Measurements from ENCODE around the gene ZNF836.

ZNF836 gene

DNA sequence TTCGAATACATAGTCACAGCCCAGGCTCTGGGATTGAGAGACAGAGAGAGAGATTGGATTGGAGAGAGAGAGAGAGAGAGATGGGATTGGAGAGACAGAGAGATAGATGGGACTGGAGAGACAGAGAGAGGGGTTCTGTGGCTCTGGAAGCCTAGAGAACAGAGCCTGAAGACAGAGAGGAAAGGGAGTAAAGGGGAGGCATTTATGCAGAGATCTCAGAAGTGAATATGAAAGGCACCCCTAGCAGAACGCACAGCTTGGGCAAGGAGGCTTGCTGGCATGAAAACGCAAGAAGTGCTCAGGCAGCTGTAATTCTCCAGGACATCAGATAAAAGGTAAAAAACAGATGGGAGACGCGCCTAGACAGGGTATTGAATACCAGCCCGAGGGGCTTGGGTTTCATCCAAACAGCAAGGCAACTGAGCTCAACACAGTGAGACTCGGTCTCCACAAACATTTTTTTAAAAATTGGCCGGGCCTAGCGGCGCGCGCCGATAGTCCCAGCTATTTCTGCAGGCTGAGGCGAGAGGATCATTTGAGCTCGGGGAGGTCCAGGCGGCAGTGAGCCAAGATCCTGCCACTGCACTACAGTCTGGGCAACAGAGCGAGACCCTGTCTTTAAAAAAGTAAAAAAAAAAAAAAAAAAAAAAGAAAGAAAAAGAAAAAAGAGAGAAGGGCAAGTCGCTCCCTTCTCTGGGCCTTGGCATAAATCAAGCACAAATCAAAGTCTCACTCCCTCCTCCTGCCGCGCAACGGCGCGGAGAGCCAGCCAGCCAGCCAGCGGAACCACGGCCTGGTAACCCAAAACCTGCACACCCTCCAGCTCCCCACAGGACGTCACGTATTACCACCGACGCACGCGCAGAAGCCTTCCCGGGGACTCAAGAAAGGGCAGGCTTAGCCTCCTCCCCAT lies 17.7 kb upstream of the ZNF836 start:
- no peak for DNase-seq (ENCODE audit: insufficient read length, low spot score)
- no peak for FAIRE-seq

- DNase-seq (ENCODE audit: insufficient read length, low spot score) (no peak), FAIRE-seq (no peak)
Observed at GRCh38 chr19:52187407-52187806, 16.0 kb upstream of the ZNF836 start.

- FAIRE-seq: no peak
- no peak for DNase-seq (ENCODE audit: insufficient read length, low spot score)
Observed at GRCh38 chr19:52176574-52176973, 5.2 kb upstream of the ZNF836 start.

DNA sequence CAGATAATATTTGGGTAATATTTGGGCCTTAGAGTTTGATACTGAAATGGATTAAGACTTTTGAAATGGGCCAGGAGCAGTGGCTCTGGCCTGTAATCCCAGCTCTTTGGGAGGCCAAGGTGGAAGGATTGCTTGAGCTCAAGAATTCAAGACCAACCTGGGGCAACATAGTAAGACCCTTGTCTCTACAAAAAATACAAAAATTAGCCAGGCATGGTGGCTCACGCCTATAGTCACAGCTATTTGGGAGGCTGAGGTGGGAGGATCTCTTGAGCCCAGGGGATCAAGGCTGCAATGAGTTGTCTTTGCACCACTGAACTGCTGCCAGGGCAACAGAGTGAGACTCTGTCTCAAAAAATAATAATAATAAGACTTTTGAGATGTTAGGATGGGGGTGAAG lies 926 bp upstream of the ZNF836 start:
- FAIRE-seq: no peak
- no peak for DNase-seq (ENCODE audit: insufficient read length, low spot score)

DNA sequence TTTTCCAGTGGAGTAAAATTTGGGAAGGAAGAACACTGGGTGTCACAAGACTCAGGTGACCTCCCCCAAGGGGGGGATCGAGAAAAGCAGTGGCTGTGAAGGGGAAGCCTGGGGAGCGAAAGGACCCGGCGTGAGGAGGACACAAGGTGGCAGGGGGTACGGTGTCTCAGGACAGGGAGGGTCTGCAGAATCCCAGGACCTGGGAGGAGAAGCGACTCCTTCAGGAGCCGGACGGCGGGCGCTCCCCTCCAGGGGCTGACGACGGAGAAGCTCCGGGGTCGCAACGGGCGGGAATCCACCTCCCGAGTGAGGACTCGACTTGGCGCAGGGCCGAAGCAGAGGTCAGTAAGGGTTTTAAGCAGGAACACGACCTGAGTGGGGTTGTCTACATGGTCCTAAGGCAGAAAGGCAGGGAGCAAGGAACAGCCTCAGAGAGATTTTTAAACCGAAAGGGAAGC lies 529 bp downstream of the ZNF836 start:
- DNase-seq (ENCODE audit: insufficient read length, low spot score) (no peak), FAIRE-seq (no peak)

DNA sequence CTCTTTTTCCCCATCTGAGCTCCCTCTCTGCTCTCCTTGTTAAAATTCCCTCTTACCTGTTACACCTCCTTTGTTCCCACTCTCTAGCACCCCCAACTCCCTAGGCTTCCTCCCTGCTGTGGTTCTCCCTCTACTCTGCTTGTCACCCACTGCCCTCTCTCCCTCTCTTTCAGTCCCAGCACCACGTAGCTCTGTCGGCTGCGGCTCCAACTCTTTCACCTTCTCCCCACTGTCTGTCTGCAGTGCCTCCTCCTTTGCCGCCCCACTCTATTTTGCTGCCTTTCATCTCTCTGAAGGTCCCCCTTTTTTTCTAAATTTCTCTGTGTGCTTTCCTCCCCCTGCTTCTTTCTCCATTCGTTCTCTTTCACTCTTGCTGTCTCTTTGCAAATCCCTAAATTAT lies 1.1 kb downstream of the ZNF836 start:
- FAIRE-seq (peak; percentile 16), DNase-seq (ENCODE audit: insufficient read length, low spot score) (no peak)

DNA sequence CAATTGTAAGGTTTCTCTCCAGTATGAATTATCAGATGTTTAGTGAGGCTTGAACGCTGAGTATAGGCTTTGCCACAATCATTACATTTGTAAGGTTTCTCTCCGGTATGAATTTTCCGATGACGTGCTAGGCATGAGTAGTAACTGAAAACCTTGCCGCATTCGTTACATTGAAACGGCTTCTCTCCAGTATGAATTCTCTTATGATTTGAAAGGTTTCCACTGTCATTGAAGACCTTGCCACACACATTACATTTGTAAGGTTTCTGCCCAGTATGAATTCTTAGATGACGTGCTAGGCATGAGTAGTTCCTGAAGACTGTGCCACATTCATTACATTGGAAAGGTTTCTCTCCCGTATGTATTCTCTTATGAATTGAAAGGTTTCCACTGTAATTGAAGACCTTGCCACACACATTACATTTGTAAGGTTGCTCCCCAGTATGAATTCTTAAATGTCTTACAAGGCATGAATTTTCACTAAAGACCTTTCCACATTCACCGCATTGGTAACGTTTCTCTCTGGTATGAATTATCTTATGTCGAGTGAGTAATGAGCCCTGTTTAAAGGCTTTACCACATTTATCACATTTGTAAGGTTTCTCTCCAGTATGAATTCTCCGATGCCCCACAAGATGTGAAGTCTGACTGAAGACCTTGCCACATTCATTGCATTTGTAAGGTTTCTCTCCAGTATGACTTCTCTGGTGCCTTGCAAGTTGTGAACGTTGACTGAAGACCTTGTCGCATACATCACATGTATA lies 15.6 kb downstream of the ZNF836 start:
- no peak for DNase-seq (ENCODE audit: insufficient read length, low spot score)
- peak; percentile 9 for FAIRE-seq

GRCh38 chr19:52148256-52148655 lies 23.2 kb downstream of the ZNF836 start:
- no peak for FAIRE-seq
- no peak for DNase-seq (ENCODE audit: insufficient read length, low spot score)

DNA sequence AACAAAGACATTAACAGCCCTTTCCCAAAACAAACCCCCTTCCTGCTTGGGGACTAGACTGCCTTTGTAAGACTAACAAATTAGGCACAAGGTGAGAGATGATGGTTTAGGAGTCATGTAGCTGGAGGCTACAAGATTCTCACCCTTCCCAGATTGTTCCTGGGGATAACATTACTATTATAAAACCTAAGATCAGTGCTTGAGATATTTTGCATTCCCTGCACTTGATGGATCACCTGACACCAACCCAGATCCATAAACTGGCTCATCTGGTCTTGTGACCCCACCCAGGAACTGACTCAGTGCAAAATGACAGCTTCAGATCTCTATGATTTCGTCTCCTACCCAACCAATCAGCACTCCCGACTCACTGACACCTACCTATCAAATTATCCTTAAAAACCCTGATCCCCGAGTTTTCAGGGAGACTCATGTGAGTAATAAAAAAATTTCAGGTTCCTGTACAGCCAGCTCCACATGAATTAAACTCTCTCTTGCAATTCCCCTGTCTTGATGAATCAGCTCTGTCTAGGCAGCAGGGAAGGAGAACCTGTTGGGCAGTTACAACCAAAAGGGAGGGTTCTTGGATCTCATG lies 29.3 kb downstream of the ZNF836 start:
- FAIRE-seq (no peak), DNase-seq (ENCODE audit: insufficient read length, low spot score) (no peak)

- DNase-seq (ENCODE audit: insufficient read length, low spot score) (no peak), FAIRE-seq (no peak)
Observed at GRCh38 chr19:52141203-52141602, 30.2 kb downstream of the ZNF836 start.

DNA sequence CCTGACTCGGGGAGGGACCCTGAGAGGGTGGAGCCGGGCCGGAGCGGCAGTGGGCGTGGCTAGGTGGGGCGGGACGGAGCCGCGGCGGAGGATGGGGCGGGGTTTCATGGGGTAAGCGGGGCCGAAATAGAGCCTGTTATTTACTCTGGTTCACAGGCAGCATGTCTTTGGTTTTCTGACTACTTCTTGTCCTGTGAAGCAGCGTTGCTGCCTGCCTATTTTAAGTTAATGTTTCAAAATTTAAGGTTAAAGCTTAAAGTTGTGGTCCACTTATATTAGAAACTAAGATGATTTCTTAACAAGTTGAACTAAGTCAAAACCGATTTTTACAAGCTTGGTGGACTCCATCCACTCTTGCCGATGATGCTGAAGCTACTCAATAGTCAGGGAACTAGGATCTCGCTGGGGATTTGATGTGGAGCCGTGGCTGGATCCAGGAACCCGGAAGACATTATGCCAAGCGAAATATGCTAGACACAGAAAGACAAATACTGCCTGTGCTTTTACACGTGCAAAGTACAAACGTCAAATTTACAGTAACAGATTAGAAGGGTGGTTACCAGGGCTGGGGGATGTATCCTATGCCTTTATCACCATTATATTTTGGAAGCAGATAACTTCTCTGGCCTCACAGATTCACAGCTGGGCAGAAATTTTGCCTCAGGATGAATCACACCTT lies 31.2 kb downstream of the ZNF836 start:
- FAIRE-seq (no peak), DNase-seq (ENCODE audit: insufficient read length, low spot score) (no peak)

DNA sequence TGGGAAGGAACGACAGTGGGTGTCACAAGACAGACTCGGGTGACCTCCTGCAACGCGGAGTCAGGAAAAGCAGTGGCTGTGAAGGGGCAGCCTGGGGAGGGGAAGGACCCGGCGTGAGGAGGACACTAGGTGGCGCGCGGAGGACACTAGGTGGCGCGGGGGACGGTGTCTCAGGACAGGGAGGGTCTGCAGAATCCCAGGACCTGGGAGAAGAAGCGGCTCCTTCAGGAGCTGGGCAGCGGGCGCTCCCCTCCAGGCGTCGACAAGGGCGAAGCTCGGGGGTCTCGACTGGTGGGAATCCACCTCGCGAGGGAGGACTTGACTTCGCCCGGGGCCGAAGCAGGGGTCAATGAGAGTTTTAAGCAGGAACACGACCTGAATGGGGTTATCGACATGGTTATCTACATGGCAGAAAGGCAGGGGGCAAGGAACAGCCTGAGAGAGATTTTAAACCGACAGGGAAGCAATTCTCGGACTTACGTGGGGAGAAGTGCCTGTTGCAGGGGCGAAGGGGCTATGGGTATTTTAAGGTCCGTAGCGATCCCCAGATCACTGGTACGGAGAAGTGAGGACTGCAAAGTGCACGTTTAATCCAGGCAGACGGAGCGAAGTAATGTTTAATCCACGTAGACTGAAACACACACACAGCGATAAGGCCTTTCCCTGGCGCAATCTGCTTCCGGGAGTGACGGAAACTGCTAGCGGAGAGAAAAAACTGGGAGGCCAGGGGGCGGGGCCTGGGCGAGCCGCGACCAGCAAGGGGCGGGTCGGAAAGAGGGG lies 32.0 kb downstream of the ZNF836 start, which contains the start of gene ZNF616:
TSS of gene ZNF616 (minus strand) at position 687 of the 780 bp plus-strand sequence. CDS start 9,426 bp downstream, outside the sequence.
- DNase-seq (ENCODE audit: insufficient read length, low spot score) (peak; percentile 85), FAIRE-seq (peak; percentile 89)

DNA sequence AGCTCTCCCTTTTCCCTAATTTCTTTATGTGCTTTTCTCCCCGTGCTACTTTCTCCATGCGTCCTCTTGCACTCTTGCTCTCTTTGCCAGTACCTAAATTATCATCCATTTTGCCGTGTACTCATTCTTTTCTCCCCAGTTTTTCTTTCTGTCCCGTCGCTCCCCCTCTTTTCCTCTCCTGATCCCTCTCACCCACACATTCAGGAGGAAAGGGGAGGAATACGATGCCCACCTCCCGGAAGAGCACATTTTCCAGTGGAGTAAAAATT lies 32.5 kb downstream of the ZNF836 start:
- no peak for DNase-seq (ENCODE audit: insufficient read length, low spot score)
- FAIRE-seq: no peak

GRCh38 chr19:52138278-52138982 lies 33.0 kb downstream of the ZNF836 start:
- DNase-seq (ENCODE audit: insufficient read length, low spot score): no peak

GRCh38 chr19:52120286-52120685 lies 51.1 kb downstream of the ZNF836 start:
- no peak for DNase-seq (ENCODE audit: insufficient read length, low spot score)
- FAIRE-seq: no peak

More at GRCh38 chr19:52138278-52138982, 33.0 kb downstream of the ZNF836 start:
- no peak for FAIRE-seq

DNA sequence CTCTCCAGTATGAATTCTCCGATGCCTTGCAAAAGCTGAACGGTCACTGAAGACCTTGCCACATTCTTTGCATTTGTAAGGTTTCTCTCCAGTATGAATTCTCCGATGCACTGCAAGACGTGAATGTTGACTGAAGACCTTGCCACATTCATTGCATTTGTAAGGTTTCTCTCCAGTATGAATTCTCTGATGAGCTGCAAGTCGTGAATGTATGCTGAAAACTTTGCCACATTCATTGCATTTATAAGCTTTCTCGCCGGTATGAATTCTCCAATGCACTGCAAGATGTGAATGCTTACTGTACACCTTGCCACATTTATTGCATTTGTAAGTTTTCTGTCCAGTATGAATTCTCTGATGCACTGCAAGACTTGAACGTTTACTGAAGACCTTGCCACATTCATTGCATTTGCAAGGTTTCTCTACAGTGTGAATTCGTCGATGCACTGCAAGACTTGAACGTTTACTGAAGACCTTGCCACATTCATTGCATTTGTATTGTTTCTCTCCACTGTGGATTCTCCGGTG lies 55.8 kb downstream of the ZNF836 start:
- FAIRE-seq (no peak), DNase-seq (ENCODE audit: insufficient read length, low spot score) (no peak)

GRCh38 chr19:52114691-52115090 lies 56.7 kb downstream of the ZNF836 start:
- no peak for FAIRE-seq

DNA sequence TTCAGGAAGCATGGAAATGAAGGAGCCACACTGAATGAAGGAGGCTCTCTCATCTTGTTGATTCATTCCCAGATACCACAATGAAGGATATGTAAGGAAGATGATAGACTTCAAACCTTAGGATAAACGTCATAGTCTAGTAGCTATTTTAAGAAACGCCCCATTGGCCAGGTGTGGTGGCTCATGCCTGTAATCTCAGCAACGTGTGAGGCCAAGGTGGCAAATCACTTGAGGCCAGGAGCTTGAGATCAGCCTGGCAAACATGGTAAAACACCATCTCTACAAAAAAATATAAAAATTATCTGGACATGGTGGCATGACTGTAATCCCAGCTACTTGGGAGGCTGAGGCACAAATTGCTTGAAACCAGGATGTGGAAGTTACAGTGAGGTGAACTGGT lies 58.8 kb downstream of the ZNF836 start:
- DNase-seq (ENCODE audit: insufficient read length, low spot score): no peak
- no peak for FAIRE-seq

More at GRCh38 chr19:52114691-52115090, 56.7 kb downstream of the ZNF836 start:
- no peak for DNase-seq (ENCODE audit: insufficient read length, low spot score)

DNA sequence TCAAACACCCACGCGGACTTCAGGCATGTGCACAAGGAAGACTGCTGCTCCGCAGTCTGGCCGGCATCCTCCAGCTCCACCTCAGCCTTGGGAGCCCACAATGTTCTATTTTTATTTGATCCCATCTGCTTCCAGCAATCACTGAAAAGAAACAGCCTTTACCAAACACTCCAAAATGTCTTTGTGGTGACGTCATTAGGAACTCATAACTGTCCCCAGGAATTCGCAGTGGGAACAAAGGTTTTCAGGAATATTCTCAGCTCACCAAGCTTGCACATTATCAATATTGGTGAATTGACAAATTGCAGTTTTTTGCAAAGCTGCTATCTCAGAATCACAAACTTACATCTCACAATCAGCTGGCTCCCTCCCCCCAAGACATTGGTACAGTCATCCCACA lies 60.6 kb downstream of the ZNF836 start:
- DNase-seq (ENCODE audit: insufficient read length, low spot score): no peak
- no peak for FAIRE-seq
